Upper lobe of left lung (tissue), 6 donors: Measurements from ENCODE around the gene ALDH16A1. TPM values are rescaled to one million over a fixed set of nuclear protein-coding genes. Genes with fewer than 3 reads are reported as not detected.
A peak's percentile ranks its signal among the peaks of the same experiment; 100 is the strongest.

Source experiments
- ATAC-seq, 2 donors: fragments of 200-7000 bp; cut with Tn5 transposase; one replicate each; pipeline ENCODE4 v1.9.1; 2022; ENCODE audit warnings: mild to moderate bottlenecking in 2 of 2, moderate library complexity in 2 of 2; ENCODE audit not compliant: low FRiP score in 2 of 2
- DNase-seq, 2 donors: peaks; one replicate each; pipeline ENCODE4 v3.0.0-alpha.2; 2019 to 2020
- H3K27ac ChIP-seq, 4 donors: fragments of 200-600 bp; sonication (generic); one replicate each; pipeline ENCODE4 v1.5.1; 2016 to 2019
- H3K27me3 ChIP-seq, 4 donors: fragments of 200-600 bp; sonication (generic); one replicate each; pipeline ENCODE4 v1.5.1; 2017 to 2019
- H3K36me3 ChIP-seq, 4 donors: fragments of 200-600 bp; sonication (generic); one replicate each; pipeline ENCODE4 v1.5.1; 2016 to 2019
- H3K4me1 ChIP-seq, 4 donors: fragments of 200-600 bp; sonication (generic); one replicate each; pipeline ENCODE4 v1.5.1; 2018 to 2019
- H3K4me3 ChIP-seq, 4 donors: fragments of 200-600 bp; sonication (generic); one replicate each; pipeline ENCODE4 v1.5.1; 2017 to 2019; ENCODE audit warnings: mild to moderate bottlenecking in 2 of 4, moderate library complexity in 1 of 4
- H3K9me3 ChIP-seq, 4 donors: fragments of 200-600 bp; sonication (generic); one replicate each; pipeline ENCODE4 v1.5.1; 2018 to 2019
- CTCF ChIP-seq, 6 experiments: fragments of 450-650 bp in 4 of 6; fragments of 200-600 bp in 2 of 6; sonication (generic) in 2 of 6; IDR thresholded peaks; one replicate each; pipeline ENCODE4 v1.5.1; 2016 to 2019; ENCODE audit warnings: antibody characterized with exemption in 6 of 6
- EP300 ChIP-seq, 4 donors: sonication (generic); formaldehyde crosslinking; IDR thresholded peaks; one replicate each; pipeline ENCODE4 v1.5.1; 2017; ENCODE audit warnings: antibody characterized with exemption in 4 of 4, control low read depth in 2 of 4
- POLR2A ChIP-seq, 4 donors: fragments of 450-650 bp; IDR thresholded peaks; one replicate each; pipeline ENCODE4 v1.5.1; 2016 to 2017; ENCODE audit warnings: antibody characterized with exemption in 4 of 4, mild to moderate bottlenecking in 2 of 4
- POLR2AphosphoS5 ChIP-seq, 2 donors: sonication (generic); formaldehyde crosslinking; IDR thresholded peaks; one replicate each; pipeline ENCODE4 v1.5.1; 2017; ENCODE audit warnings: antibody characterized with exemption in 2 of 2
- WGBS, 2 donors: methylation state at CpG; one replicate each; pipeline ENCODE4 v1.1.5; 2017 to 2018; 5-methylcytosine and 5-hydroxymethylcytosine counted together
- total RNA-seq, 6 donors: library from RNA; depleted of rRNA in 4 of 6; stranded (reverse); fragments of >200 nt in 4 of 6; gene quantifications; one replicate each; pipeline versions ENCODE4 v1.1.0 to v1.2.1, GENCODE V29; 2016 to 2021
- donor health status: DM: no; HTN: no; CAD: no; lungs with moderate emphysema.
- donor health status: DM: no; HTN: yes; CAD: no; lungs with severe emphysema.

Gene ALDH16A1
- total RNA-seq, 6 donors from 2014 or later = 26.3 to 111 (median 48.2) TPM

DNA sequence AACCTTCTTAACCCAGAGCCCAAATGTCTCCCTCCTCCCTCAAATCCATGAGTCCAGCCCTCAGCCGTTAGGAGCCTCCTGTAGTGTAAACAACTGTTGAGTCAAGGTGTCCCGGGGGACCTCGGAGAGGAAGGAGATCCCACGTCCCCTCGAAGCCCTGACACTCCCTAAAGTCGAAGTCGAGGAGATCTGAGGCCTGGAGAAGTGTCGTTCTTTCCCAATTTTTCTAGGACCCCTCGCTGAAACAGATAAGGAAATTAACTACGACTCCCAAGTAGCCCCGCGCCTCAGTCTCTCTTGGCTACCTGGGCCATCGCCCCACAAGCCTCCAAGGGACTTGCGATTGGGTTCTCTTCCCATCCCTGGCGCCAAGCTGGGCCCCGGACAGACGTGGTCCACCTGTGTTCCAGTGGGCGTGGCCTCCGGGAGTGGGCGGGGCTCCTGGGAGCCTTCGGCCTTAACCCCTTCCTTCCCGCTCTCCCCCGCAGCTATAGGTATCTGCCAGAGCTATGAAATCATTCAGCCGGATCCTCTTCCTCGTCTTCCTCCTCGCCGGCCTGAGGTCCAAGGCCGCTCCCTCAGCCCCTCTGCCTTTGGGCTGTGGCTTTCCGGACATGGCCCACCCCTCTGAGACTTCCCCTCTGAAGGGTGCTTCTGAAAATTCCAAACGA is 27.0 kb upstream of the ALDH16A1 start:
- WGBS, 2 donors = 5% methylated on average over 30 of the region's 30 CpGs
- no peaks in the 10 kb centered on the region for H3K9me3 ChIP-seq
- DNase-seq = peak in 1 of 2 donors; percentile 85
- H3K36me3 ChIP-seq = no peaks in the 10 kb centered on the region
- no peak overlapping the region for H3K27ac ChIP-seq
- H3K27me3 ChIP-seq = peaks cover 0 to 82% (median 52%) of the 10 kb centered on the region in 4 donors
- TF ChIP-seq POLR2AphosphoS5 (IDR thresholded peaks at IDR 0.05) = no peak
- H3K4me1 ChIP-seq = peaks cover 28 to 44% (median 31%) of the 10 kb centered on the region in 4 donors
- H3K4me3 ChIP-seq = no peak overlapping the region
- ATAC-seq = no peak

DNA sequence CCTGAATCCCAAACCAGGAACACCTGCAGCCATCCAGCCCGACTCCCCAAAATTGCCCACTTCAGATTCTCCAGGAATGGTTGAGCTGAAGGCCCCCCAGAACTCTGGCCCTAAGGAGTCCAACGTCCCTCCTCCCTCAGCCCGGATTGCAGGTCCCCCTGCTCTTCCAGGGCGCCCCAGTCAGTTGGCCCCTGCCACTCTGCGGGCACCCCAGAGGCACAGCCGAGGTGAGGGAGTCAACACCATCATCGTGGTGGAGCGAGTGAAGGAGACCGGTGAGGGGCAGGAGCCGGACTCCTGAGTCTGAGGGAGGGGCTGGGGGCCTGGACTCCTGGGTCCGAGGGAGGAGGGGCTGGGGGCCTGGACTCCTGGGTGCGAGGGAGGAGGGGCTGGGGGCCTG is 25.7 kb upstream of the ALDH16A1 start:
- no peaks in the 10 kb centered on the region for H3K36me3 ChIP-seq
- no peak for DNase-seq
- no peak for TF ChIP-seq POLR2A (IDR thresholded peaks at IDR 0.05)
- H3K4me1 ChIP-seq = peaks cover 20 to 38% (median 24%) of the 10 kb centered on the region in 4 donors
- no peaks in the 10 kb centered on the region for H3K9me3 ChIP-seq
- no peak overlapping the region for H3K27ac ChIP-seq
- 69 to 80% methylated on average over 1 of the region's 12 CpGs for WGBS, 2 donors
- peaks cover 0 to 82% (median 51%) of the 10 kb centered on the region in 4 donors for H3K27me3 ChIP-seq
- no peak overlapping the region for H3K4me3 ChIP-seq
- no peak for ATAC-seq

- peak in 1 of 2 donors; percentile 87 for DNase-seq
- peaks cover 13 to 33% (median 20%) of the 10 kb centered on the region in 4 donors for H3K4me1 ChIP-seq
- H3K36me3 ChIP-seq = no peaks in the 10 kb centered on the region
- H3K27me3 ChIP-seq = peaks cover 0 to 82% (median 51%) of the 10 kb centered on the region in 4 donors
- no peak overlapping the region for H3K27ac ChIP-seq
- TF ChIP-seq POLR2A (IDR thresholded peaks at IDR 0.05) (no peak), EP300 (IDR thresholded peaks at IDR 0.05) (no peak), POLR2AphosphoS5 (IDR thresholded peaks at IDR 0.05) (no peak), CTCF (IDR thresholded peaks at IDR 0.05) (no peak)
- H3K9me3 ChIP-seq = no peaks in the 10 kb centered on the region
- WGBS, 2 donors = 4 to 5% methylated on average over 26 to 40 of the region's 45 CpGs
- peak overlapping the region in 2 of 4 donors; percentile 1 to 10 for H3K4me3 ChIP-seq
- ATAC-seq = no peak
These were observed 25.0 kb upstream of the ALDH16A1 start for GRCh38 chr19:49427855-49428546.

DNA sequence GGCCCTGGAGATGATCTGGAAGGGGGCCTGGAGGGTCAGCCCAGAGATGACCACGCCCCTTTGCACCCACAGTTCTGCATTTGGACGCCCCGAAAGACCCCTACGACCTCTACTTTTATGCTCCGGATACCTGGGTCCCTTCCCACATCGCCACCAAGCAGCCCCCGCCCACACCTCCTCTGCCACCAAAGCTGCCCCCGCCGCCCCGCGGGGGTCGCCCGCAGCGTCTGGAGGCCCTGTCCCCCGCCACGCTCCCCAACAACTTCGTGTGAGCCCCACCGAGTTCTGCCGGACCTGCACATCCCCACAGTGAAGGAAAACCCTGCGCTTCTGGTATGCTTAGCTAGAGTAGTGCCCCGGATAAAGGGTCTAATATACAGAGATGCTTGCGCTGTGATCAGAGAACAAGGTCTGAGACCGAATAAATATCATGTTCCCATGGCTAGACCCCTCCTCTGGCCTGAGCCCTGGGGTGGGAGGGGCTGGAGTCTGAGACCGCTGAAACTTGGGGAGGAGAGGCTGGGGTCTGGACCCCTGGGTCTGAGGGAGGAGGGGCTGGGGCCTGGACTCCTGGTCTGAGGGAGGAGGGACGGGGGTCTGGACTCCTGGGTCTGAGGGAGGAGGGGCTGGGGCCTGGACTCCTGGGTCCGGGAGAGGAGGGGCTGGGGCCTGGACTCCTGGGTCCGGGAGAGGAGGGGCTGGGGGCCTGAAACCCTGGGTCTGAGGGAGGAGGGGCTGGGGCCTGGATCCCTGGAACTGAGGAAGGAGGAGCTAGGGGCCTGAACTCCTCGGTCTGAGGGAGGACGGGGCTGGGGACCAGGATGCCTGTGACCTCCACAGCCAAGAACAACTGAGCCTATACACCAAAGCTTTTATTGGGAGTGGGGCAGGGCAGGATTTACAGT is 24.2 kb upstream of the ALDH16A1 start:
- Histone ChIP-seq H3K27me3 (peaks cover 0 to 82% (median 49%) of the 10 kb centered on the region in 4 donors), H3K4me3 (peak overlapping the region in 2 of 4 donors; percentile 1 to 10), H3K36me3 (no peaks in the 10 kb centered on the region), H3K27ac (no peak overlapping the region), H3K9me3 (no peaks in the 10 kb centered on the region), H3K4me1 (peaks cover 6 to 29% (median 16%) of the 10 kb centered on the region in 4 donors)
- WGBS, 2 donors = 12 to 19% methylated on average over 24 to 28 of the region's 29 CpGs
- no peak for ATAC-seq
- DNase-seq = no peak
- TF ChIP-seq EP300 (IDR thresholded peaks at IDR 0.05) (no peak), CTCF (IDR thresholded peaks at IDR 0.05) (no peak), POLR2A (IDR thresholded peaks at IDR 0.05) (no peak), POLR2AphosphoS5 (IDR thresholded peaks at IDR 0.05) (no peak)

- Histone ChIP-seq H3K36me3 (no peaks in the 10 kb centered on the region), H3K27me3 (peaks cover 0 to 84% (median 51%) of the 10 kb centered on the region in 4 donors), H3K27ac (no peak overlapping the region), H3K9me3 (no peaks in the 10 kb centered on the region), H3K4me1 (peaks cover 6 to 25% (median 16%) of the 10 kb centered on the region in 4 donors), H3K4me3 (no peak overlapping the region)
- WGBS, 2 donors = 67 to 68% methylated on average over 4 to 9 of the region's 9 CpGs
- ATAC-seq = no peak
- DNase-seq = no peak
- TF ChIP-seq POLR2A (IDR thresholded peaks at IDR 0.05) = no peak
- no peak for TF ChIP-seq EP300 (IDR thresholded peaks at IDR 0.05)
- TF ChIP-seq CTCF (IDR thresholded peaks at IDR 0.05) = no peak
- no peak for TF ChIP-seq POLR2AphosphoS5 (IDR thresholded peaks at IDR 0.05)
These were observed 22.8 kb upstream of the ALDH16A1 start for GRCh38 chr19:49430172-49430677.
